ENCODE results near the gene CCDC112.

- TF ChIP-seq, protein P1, sequence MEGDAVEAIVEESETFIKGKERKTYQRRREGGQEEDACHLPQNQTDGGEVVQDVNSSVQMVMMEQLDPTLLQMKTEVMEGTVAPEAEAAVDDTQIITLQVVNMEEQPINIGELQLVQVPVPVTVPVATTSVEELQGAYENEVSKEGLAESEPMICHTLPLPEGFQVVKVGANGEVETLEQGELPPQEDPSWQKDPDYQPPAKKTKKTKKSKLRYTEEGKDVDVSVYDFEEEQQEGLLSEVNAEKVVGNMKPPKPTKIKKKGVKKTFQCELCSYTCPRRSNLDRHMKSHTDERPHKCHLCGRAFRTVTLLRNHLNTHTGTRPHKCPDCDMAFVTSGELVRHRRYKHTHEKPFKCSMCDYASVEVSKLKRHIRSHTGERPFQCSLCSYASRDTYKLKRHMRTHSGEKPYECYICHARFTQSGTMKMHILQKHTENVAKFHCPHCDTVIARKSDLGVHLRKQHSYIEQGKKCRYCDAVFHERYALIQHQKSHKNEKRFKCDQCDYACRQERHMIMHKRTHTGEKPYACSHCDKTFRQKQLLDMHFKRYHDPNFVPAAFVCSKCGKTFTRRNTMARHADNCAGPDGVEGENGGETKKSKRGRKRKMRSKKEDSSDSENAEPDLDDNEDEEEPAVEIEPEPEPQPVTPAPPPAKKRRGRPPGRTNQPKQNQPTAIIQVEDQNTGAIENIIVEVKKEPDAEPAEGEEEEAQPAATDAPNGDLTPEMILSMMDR (IDR thresholded peaks at IDR 0.05) = no peak
- no peak for TF ChIP-seq ZFX (IDR thresholded peaks at IDR 0.05; ENCODE audit: borderline replicate concordance)
Observed at GRCh38 chr5:115313052-115313451, 16.6 kb upstream of the CCDC112 start.

Data from 22Rv1 (cell line).